ENCODE measurements around the gene HTD2.

HTD2 gene

DNA sequence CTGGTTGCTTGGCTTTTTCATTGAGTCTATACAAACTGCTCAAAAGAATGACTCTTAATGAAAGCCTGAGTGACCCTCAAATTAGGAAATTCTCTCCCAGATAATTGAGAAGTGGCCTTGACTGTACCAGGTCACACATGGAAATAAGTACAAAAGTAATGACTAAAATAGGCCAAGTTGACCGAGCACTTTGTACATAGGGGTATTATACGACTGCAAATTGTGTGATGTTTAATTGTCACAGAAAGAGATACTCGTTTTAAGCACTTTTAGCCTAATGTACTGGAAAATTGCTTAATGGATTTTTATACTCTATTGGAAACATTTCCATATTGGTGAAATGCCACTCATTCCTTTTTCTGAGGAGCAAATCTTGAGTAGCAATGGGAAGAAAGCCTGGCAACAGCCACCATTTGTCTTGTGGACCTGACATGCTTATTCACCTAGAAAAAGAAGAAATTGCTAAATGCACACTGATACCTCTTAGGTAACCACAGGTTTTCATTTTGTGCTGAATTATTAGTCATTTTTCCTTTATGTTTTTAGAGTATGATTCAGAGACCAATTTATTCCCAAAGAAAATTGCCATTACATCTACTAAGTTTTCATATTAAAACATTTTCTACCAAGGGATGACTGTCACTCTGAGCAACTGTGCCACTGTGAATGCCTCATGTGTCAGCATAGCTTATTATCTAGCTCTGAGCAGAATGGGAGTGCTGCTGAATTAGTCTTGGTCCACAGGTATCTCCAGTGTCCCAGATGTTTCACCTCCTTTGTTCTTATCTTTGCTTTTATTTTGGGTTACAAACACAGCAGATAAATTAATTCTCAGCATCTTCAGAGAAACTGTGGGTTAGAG is 17.4 kb downstream of the HTD2 start:
- TF ChIP-seq, protein P1, sequence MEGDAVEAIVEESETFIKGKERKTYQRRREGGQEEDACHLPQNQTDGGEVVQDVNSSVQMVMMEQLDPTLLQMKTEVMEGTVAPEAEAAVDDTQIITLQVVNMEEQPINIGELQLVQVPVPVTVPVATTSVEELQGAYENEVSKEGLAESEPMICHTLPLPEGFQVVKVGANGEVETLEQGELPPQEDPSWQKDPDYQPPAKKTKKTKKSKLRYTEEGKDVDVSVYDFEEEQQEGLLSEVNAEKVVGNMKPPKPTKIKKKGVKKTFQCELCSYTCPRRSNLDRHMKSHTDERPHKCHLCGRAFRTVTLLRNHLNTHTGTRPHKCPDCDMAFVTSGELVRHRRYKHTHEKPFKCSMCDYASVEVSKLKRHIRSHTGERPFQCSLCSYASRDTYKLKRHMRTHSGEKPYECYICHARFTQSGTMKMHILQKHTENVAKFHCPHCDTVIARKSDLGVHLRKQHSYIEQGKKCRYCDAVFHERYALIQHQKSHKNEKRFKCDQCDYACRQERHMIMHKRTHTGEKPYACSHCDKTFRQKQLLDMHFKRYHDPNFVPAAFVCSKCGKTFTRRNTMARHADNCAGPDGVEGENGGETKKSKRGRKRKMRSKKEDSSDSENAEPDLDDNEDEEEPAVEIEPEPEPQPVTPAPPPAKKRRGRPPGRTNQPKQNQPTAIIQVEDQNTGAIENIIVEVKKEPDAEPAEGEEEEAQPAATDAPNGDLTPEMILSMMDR (IDR thresholded peaks at IDR 0.05): no peak

DNA sequence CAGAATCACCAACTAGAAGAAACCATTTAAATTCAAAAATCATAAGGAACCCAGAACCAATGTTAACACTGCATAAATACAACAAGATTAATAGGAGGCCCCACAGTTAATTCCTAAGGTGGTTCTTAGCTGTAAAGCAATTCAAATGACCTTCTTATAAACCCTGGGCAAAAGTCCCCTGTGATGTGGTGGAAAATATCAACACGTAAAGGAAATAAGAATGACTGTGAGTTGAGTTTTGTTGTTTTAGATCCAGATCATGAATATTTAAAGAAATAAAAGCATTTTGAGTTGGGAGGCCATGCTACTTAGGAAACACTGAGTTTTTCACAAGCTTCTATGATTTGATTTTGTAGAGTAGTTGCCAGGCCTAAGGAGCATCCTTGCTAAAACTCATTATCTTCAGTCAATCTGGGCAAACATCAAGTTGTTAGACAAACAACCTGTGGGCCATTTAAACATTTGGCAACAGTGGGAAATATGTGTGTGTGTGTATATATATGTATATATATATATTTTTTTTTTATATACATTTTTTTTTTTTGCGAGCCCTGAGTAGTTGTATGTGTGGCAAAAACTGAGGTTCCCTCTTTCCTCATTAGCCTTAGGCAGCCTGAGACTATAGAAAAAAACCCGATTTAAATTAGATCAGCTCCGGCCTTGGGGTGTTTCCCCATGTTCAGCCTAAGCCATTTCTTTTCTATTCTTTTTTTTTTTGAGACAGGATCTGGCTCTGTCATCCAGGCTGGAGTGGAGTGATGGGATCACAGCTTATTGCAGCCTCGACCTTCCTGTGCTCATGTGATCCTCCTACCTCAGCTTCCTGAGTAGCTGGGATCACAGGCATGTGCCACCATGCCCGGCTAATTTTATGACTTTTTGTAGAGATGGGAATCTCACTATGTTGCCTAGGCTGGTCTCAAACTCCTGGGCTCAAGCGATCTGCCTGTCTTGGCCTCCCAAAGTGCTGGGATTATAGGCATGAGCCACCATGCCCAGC is 18.4 kb downstream of the HTD2 start:
- TF ChIP-seq, protein P1 (IDR thresholded peaks at IDR 0.05): no peak

DNA sequence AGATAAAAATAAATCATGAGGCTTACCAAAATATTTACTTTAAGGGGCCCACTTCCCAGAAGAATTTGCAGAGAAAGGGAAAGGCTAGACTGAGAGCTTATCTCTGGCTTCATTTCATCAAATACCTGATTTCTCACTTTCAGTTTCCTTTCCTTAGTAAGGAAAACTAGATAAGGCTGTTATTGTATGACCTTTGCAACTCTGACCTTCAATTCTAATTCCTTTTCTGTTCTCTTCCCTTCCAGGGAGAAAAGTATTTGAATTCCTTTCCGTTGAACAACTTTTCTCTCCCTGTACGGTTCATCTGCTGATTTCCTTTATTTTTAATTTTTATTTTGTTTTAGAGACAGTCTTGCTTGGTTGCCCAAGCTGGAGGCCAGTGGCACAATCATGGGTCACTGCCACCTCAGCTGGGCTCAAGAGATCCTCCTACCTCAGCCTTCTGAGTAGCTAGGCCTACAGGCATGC is 19.2 kb downstream of the HTD2 start:
- TF ChIP-seq, protein P1 (IDR thresholded peaks at IDR 0.05): no peak

DNA sequence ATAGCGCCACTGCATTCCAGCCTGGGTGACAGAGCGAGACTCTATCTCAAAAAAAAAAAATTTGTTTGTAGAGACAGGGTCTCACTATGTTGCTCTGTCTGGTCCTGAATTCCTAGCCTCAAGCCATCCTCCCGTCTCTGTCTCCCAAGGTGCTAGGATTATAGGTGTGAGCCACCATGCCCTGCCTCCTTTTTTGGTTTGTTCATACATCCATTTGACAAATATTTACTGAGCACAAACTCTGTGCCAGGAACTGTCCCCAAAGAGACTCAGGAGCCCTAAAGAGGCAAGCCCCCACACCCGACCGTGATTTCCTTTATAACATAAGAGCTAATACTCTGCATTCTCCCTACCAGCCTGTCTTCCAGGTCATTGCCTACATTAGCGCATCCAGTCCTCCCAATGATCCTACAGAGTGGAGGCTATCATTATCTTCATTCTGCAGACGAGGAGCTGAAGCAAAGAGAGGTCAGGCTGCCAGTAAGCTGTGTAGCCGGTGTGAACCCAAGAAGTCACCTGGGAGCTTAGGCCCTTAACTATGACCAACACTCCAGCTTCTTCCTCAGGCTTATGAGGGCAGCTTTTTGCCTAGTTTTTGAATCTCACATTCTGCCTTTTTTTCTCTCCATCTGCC is 20.1 kb downstream of the HTD2 start:
- TF ChIP-seq, protein P1 (IDR thresholded peaks at IDR 0.05): no peak

DNA sequence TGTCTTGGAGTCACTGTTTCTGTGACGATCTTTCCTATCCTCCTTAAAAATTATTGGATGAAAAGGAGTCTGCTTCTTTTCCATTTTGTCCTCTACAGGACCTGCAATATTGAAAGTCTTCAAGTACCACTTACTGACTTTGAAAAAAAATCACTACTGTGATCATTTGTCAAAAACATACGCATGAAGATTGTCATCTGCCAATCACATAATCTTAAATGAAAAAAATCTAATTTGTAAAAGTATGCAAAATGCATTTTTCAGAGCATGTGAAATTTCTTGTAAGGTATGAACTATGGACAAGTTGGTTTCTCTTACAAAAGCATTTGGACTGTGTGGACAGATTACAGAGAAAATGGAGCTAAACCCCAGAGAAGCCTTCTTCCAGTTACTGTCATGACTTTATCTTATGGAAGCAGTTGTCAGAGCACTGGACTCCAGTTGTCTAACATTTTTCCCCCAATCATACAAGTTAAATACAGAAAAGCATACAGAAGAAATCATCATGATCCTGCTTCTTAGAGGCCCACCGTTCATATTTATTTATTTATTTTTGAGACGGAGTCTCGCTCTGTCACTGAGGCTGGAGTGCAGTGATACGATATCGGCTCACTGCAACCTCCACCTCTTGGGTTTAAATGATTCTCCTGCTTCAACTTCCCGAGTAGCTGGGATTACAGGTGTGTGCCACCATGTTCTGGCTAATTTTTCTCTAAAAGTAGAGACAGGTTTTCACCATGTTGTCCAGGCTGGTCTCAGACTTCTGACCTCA is 23.0 kb downstream of the HTD2 start:
- TF ChIP-seq, protein P1 (IDR thresholded peaks at IDR 0.05): no peak

DNA sequence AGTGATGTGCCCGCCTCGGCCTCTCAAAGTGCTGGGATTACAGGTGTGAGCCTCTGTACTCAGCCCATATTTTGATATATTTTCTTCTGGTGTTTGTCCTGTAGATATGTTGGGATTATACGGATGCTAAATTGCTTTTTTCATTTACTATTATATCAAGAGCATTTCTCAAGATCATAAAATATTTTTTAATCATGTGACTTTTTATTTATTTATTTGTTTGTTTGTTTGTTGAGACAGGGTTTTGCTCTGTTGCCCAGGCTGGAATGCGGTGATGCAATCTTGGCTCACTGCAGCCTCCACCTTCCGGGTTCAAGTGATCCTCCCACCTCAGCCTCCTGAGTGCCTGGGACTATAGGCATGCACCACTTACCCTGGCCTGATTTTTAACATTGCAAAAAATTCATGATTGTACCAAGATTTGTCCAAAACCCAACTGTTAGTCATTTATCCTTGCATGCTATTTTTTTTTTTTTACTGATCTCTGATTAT is 23.6 kb downstream of the HTD2 start:
- TF ChIP-seq, protein P1 (IDR thresholded peaks at IDR 0.05): no peak

All from LNCAP (cell line).